ENCODE data around the gene COPS7B.
A peak's percentile ranks its signal among the peaks of the same experiment; 100 is the strongest.
"Not testable (repeated sequence)": the region's sequence is repeated elsewhere in the genome, so short reads cannot be mapped to it uniquely, and the experiment has no call there.

The COPS7B gene

DNA sequence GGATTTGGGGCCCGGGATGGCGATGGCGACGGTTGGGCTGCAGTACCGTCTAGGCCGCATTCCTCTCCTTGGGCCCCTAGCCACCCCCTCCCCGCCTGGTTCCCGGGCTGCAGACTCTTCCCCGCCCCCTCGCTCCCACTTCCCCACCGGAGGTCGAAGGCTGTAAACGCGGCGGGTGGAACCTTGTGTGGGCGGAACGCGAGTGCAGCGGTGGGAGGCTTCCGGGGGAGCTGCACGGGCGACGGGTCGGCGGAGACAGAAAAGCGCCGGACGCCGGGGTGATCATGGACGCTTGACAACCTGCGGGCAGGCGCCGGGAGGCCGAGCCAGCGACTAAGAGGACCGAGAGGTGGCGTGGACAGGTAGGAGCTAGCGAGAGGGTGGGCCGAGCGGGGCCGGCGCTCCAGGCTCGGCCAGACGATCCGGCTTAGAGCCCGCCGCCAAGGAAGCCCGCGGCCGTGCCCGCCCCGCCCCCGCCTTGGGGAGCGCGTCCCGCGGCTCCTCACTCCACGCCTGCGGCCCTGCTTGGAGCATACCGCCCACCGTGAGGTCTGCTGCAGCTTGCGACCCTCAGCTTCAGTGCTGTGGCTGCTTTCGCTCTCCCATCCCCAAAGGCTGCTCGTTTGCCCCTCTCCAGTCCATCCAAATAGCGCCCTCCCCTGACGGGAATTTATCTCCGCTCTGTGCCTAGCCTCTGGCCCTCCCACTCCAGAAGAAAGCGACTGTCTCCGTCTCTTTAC, at the start of gene COPS7B:
Gene COPS7B, plus strand, starts transcription at position 269 of the 740 bp plus-strand sequence. CDS start 2,126 bp downstream, outside the sequence.
- DNase-seq = peak; percentile 78

DNA sequence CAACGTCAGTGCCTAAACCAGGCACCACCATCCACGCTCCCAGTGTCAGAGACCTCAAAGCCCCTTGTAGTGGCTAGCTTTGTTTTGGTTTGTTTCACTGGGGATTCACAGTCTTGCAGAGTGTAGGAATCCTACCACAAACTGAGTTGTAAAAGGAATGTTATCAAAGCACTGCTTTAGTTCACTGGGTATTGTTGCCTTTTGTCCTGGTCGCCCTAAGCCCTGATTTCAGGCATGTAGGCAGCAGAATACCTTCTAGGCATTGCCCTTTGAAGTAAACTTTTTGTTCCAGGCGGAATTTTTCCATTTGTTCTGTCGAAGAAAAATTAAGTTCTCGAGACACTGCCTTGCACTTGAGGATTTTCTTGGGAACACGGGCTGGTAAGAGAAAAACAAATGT, 48.5 kb upstream of the COPS7B start:
- no peak for DNase-seq

DNA sequence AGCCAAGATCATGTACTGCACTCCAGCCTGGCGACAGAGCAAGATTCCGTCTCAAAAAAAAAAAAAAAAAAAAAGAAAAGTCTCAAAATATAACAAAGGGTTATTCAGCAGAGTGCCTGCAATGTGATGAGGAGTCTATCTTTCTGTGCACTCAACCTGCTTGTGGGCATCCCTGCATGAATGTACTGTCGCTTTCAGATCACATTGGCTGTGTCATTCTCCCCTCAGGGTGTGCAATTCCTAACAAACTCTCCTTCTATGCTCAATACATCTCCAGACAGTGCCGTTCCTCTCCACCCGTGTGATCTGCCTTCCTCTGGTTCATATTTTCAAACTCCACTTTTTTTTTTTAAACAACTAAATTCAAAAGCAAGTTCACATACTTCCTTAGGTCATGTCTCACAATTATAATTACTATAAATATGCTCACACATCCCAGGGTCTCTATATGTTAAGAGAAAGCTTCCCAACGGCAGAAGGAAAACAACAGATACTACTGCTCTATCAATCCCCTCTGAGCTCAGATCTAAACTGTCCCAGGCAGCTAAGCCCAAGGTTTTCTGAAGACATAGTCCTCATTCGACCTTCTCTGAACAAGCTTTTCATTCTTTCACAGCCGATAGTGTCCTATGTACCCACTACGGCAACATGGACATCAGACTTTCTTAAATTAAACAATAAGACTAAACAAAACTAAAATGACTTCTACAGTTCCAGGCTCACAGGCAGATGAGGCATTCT, 42.7 kb upstream of the COPS7B start:
- no peak for DNase-seq

DNA sequence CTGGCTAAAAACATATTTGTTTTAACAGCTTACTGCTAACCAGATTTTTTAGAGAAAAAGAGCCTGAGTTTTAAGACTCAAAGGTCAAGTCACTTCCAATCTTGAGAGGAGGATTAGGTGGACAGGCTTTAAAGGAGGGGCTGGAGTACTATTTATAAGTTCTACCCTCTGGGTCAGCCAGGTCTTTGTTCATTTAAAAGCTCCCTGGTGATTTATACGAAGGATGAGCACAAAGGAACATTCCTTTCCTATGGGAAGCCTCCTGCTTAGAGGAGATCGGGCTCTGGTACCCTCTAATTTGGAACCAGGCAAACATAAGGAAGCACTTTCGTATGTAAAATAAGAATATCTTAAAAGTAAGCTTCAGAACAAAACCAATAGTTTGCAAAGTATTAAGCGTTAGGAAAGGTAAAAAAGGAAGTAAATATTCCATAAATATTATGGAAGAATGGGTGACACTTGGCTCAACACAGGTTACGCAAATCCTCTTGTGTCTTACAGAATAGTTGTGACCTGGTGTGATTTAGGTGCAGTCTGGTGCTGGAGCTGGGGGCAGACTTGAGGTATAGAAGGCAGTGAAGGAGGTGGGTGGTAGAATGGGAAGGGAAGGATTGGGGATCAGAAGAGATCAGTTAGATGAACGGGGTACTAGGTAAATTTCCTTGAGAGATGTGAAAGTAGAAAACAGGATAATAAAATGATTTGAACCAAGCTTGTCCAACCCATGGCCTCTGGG, 40.8 kb upstream of the COPS7B start:
- no peak for DNase-seq

GRCh38 chr2:231748153-231748896, 37.9 kb upstream of the COPS7B start:
- DNase-seq = not testable (repeated sequence)

DNA sequence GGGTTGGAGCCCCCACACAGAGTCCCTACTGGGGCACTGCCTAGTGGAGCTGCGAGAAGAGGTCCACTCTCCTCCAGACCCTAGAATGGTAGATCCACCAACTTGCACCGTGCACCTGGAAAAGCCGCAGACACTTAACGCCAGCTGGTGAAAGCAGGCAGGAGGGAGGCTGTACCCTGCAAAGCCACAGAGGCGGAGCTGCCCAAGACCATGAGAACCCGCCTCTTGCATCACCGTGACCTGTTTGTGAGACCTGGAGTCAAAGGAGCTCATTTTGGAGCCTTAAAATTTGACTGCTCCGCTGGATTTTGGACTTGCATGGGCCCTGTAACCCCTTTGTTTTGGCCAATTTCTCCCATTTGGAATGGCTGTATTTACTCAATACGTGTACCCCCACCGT, 37.2 kb upstream of the COPS7B start:
- not testable (repeated sequence) for DNase-seq

DNA sequence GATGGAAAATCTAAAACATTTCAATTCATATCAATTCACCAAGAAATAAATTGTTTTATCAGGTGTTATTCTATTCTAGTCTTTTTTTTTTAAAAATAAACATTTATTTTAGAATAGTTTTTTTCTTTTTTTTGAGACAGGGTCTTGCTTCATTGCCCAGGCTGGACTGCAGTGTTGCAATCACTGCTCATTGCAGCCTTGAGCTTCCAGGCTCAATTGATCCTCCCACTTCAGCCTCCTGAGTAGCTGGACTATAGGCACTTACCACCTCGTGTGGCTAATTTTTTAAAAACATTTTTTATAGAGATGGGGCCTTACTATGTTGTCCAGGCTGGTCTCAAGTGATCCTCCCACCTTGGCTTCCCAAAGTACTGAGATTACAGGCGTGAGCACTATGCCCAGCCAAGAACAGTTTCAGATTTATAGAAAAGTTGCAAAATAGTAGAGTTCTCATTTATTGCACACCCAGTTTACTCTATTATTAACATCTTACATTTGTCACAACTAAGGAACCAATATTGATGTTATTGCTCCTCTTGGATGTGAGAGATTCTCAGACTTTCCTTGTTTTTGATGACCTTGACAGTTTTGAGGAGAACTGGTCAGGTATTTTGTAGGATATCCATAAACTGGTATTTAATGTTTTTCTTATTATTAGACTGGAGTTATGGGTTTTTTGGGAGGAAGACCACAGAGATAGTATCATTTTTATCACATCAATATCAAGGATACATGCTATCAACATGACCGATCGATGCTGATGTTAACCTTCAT, 35.0 kb upstream of the COPS7B start:
- no peak for DNase-seq

- no peak for DNase-seq
These were observed 34.2 kb upstream of the COPS7B start for GRCh38 chr2:231752061-231752460.

DNA sequence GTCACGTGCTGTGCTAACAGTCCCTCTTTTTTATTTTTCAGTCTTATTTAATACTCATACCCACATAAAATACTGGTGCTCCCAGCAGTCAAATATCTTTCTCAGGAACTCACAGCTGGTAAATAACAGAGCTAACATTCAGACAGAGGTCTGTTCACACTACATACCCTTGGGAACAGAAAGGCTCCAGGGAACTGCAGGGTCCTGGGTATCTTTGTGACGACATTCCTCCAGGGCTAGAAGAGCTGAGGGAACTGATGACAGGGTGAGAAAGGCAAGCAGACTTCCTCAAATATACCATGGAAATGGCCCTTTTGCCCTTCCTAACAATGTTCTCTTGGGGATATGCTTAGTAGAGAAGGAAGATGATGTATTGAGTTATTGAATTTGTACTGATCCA, 24.5 kb upstream of the COPS7B start:
- no peak for DNase-seq

- DNase-seq = no peak
These were observed 22.1 kb upstream of the COPS7B start for GRCh38 chr2:231764124-231764523.

DNA sequence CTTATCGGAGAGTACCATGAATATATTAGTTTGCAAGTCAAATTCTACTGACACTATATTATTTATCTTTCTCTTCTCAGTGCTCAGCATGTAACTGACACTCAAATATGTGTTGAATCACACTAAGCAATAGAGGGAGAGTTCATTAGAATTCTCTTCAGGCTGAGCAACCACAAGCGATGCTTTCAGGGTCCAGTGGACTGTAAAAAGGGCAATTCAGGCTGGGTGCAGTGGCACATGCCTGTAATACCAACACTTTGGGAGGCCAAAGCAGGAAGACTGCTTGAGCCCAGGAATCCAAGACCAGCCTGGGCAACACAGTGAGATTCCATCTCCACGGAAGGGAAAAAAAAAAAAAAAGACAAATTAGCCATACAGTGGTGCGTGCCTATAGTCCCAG, 21.5 kb upstream of the COPS7B start:
- DNase-seq = no peak

GRCh38 chr2:231765496-231765929, 20.7 kb upstream of the COPS7B start:
- DNase-seq = no peak

- no peak for DNase-seq
These were observed 16.8 kb upstream of the COPS7B start for GRCh38 chr2:231769170-231770136.

DNA sequence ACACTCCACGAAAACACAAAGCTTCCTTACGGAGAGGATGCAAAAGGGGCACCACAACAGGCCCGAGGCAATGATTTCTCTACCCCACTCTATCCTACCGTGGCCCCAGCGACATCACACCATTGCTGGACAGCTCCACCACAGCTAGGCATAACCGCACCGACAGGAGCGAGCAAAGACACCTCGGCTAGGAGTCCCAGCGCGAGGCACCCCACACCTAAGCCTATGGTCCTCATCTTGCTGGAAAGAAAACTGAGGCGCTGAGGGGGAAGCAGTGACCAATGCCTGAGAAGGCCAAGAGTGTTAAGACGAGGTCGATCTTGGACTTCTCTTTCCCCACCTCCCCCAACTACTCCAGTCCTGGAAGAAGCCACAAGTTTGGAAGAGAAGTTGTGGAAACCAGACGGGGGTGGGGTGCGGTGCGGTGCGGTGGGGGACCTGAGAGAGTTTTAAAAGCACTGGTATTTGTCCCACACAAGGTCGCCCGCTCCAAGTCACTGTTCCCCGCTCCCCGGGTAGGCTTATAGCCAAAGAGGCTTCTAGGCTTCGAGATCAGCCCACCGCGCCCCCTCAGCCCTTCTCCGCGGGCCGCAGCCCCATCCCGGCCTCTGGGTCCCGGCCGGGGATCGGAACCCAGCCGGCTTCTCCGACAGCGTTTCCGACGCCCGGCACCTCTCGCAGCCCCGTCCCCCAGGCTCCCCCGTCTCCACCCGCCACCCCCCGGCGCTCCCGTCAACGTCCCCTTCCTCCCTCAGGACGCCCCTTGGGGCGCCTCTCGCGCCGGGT, 5.9 kb upstream of the COPS7B start:
- no peak for DNase-seq

DNA sequence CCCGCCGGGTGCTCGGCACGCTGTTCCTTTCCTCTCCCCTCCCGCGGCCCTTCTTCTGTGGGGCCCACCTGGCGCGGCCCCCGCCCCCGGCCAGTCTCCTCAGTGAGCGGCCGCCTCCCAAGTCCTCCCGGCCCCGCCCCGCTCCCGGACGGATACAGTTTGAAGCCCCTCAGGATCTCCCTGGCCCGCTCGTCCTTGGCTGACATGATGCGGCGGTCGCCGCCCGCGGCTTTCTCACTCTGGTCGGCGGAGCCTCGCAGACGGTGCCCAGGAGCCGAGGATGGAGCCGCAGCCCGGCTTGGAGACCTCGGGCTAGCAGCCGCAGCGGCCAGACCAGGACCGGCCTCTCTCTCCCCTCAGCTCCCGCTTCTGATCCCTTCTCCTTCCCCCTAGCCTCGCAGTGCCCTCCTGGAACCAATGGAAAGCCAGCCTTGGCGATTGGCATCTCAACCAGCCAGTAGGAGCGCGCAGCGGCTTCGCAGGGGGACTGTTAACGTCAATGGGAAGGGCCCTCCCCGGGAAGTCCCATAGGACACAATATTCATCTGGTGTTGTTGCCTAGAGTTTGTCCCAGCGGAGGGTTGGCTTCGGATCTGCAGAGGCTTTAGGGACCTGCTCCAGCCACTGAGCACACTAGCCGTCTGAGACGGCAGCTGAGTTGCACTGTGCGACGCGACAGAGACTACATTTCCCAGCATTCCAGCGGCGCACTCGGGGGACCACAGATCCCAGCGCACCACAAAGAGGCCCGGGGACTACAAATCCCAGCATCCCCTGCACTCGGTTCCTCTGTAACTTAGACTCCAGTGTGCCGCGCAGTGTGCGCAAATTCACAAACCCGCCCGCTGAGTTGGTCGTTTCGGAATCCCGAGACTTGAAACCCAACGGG, 5.1 kb upstream of the COPS7B start, which contains the start of gene PDE6D:
Gene PDE6D, minus strand, starts transcription at position 374 of the 889 bp plus-strand sequence. Its CDS starts 168 bp downstream, at position 206.
- DNase-seq = peak; percentile 98

DNA sequence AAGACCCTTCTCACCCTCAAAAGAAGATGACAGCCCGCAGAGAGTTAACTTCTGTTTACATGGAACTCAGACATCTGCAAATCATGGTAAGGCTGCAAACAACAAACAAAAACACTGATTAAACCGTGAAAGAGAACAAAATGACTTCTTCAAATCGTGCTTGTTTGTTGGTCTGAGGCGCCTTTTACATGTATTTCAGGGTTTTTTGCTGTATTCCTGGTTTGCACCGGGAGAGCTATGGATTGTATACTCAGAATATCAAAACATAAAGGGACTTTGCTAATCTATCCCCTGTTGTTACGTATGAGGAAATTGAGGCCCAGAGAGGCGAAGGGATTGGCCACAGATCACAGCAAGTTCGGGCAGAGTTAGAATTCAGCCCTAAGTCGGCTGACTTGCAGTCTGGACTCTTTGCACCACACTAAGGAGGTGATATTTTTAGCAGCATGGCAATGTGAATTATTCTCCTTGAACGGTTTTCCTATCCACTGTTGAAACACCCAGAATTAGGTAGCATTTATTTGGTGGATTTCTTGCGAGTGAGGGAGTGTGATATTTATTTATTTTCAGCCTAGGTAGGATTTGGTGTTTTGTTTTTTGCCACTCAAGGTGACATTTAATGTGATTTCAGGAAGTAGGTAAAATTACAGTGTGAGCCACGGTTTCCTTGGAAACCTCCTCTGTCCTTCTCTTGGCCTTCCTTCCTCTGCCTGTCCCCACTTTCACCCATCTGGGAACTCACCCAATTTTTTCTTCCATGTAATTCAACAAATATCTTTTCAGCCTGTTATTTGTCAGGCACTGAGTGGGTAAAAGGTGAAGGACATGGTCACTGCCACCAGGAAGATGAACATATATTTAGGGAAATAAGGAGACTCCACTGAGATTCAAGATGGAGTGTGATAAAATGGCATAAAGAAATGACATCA, 4.2 kb upstream of the COPS7B start:
- DNase-seq = no peak

- DNase-seq = no peak
These were observed 832 bp upstream of the COPS7B start for GRCh38 chr2:231785413-231785812.

GRCh38 chr2:231785822-231786176, 446 bp upstream of the COPS7B start:
- DNase-seq = no peak
